GM21737 (cell line): ENCODE results near the gene ZNF407.

Experiments
- ATAC-seq: cut with Tn5 transposase; IDR thresholded peaks from one replicate; pipeline ENCODE4 v1.9.1; 2021; ENCODE audit warnings: mild to moderate bottlenecking, moderate library complexity; ENCODE audit not compliant: unreplicated experiment

Gene ZNF407

DNA sequence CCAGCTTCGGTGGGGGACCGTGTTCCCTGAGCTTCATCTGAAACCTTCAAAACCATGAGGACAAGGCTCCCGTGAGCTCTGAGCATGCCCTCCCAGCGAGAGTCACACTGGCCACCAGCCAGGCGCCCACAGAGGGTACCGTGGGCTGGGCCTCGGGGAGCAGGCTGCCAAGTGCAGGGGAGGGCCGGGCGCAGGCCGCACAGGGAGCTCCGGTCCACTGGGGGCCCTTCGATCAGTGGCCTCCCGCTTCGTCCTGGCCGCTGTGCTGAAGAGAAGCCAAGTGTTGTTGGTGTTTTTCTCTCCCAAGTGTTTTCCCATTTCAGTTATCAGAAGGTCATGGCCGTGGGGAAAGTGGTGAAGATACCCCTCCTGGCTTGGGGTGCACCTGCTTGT, 466.8 kb downstream of the ZNF407 start:
- ATAC-seq: no peak

DNA sequence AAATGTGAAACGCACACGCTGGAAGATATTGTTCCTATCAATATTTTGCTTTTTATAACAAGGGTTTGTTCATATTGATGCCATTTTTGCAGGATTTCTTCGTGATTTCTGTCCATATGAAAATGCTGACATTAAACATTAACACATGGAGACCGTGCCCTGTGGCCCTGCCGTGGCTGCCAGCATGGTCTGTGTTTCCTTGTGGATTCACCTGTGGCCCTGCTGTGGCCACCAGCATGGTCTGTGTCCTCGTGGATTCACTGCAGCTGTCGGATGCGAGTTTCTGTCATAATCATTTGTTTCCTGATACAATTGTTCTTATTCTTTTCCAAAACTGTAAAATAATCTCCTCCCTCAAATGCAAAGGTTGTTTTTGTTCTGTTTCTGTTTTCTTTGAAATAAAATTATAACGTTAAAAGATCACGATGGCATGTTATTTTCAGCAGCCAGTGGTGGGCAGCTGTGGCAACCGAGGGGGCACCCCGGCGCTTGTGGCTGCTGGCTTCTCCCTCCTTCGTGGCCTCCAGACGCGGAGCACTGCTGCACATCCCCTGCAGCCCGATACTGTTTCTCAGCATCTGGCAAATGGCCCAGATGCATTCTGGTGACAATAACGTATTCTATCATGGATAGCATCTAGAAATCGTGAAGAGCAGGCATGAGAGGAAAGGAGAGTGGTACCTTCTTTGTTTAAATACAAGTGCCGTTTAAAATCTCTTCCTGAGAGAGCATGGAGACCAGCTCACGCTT, 467.8 kb downstream of the ZNF407 start:
- ATAC-seq: no peak

DNA sequence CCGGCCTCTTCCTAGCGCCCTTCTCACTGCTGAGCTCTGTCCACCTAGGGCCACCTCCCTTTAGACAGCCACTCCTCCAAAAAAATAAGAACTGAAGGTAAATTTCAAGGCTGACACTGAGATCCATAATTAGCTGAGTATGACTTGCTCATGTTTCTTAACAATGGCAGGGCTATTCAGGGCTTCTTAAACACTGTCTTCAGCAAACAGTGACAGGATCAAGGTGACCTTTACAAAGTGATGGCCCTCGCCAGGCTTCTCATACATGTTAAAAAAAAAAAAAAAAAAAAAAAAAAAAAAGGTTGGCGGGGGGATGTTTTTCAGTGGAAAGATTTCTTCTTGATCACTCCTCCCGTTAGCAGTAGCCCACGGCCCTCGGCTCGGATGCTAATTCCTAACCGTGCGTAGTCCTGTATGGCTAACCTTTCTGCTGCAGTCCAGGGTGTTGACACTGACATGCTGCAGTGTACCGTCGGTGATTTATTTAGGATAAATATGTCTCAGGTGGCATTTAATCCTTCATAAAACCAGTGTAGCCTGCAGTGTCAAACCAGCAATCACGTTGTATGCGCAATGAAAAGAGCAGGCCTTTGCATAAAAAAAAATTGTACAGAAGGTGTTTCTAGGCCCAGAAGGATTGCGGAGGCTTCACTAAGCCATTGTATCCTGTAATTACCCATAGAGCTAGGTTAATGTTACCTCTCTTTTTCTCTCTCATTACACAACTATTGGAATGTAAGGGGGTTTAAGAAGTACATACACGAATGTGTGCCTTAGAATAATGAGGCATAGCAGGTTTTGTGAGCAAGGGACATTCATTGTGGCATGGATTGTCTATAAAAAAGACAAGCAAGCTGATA, 468.6 kb downstream of the ZNF407 start:
- no peak for ATAC-seq

DNA sequence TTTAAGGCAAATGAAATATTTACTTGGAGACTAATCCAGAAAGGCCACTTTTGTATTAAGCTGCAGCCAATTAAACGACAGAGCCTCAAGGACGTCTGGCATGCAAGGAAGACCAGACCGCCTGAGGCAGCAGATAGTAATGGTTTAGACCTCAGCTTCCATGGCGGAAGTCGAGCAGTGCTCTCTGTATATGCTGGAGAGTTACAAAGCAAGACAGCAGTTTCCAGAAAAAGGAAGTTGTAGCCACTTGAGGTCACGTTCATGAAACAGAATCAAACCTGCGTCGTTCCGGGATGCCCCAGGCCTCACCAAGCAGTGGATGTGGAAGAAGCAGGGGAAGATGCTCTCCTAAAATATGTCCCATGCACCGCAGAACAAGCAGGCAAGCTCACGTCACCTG, 469.3 kb downstream of the ZNF407 start:
- ATAC-seq: no peak

DNA sequence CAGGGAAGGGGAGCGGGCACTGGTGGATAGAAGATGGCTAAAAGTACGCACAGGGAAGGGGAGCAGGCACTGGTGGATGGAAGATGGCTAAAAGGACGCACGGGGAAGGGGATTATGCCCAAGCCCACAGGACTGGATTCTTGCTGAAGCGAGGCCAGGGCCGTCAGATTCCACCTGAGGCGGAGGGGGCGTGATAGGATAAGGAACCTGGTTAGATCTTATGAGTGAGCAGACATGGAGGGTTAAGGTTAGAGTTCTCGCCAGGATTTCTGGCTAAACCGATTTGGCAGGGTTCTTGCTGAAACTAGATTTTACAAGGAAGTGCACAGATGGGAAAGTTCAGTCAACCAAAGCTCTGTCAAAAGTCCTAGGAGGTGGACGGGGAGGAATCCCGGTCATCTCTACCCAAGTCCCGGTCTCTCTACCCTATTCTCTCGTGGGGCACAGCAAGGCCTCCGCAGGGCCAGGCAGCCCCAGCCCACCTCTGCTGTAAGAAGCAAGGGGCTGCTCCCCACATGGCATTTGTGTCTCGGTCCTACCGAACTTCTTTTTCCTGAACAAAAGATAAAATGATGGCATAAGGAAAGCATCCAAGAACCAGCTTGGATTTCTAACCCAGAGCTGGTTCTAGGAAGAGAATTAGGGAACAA, 470.5 kb downstream of the ZNF407 start:
- no peak for ATAC-seq

DNA sequence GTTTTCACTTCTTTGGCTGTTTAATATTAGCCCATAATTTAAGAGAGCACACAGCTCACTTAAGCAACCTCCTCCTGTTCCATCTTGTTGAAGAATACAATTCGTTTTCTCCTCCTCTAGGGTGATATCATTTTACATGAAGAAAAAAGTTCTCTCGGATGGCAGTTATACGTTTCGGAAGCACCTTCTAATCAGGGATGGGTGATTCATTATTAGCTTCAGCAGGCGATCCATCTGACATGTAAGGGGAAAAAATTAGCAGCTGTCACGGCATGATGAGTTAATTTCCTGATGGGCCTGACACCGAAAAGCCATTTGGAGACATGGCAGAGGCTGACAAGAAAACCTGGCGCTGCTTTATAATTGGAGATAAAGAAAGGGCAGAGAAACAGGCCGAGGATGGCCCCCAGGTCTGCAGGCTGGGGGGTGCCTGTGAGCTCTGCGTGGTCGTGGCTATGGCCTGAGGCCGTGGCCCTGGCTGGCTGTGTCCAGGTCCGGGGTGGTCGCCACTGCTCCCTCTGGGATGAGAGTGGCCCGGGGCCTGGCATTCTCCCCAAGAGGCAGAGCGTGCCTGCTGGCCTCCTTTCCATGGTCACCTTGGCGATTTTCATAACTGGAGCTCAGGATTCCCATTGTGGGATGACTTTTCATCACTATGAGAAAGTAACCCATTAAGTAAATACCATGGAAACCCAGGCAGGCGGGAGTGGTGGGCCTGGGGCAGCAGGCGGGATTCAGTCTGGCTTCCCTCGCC, 471.2 kb downstream of the ZNF407 start:
- no peak for ATAC-seq

DNA sequence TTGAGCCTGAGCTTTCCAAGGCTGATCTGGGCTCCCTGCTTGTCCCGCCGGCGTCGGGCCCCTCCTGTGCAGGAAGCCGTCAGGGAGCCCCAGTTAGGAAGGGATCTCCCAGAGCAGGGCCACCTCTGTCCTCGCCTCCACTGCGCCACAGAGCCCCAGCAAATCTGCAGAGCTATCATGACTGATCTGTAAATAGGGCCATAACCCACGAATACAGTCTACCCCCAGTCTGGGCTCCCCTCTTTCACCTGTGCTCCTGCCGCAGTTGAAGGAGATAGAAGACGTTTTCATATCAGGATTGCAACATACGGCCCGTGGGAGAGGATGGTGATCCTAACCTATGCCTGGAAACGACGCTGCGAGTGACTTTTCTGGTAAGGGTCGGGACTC, 472.6 kb downstream of the ZNF407 start:
- no peak for ATAC-seq

DNA sequence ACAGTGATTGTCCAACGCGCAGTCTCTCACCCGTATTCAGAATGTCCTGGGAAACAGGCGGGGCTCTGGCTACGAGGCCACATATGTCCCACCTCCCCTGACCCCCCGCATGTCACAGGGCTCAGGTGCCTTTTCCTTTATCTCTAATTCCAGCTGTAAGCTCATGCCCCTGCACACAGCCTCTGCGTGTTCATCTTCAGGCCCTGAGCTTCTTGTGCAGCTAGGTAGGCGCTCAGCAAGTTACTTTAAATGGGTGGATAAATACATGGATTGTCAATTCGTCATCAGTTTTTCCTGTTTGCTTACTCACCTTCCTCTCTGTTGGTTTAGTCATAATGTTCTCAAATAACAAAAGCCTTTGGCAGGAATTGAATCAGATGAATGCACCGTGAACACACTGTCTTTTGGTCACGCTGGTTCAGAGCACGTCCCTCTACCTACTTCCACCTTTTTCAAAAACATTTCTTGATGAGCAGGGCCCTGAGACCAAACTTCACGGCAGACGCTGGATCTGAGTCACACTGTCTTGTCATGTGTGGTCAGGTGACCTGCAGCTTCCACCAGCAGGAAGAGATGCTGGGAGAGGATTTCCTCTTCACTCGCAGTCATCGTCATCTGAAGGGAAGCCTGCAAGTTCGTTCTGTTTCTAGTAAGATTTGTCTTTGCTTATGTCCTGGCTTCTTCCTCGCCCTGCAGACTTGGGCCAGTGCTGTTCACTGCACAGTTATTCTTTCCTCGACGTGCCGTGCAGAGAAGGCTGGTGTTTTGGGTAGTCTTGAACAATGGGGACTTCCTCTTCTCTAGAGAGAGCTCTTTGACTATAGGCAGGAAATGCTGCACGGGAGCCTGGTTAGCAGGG, 473.2 kb downstream of the ZNF407 start:
- ATAC-seq: peak; percentile 82

DNA sequence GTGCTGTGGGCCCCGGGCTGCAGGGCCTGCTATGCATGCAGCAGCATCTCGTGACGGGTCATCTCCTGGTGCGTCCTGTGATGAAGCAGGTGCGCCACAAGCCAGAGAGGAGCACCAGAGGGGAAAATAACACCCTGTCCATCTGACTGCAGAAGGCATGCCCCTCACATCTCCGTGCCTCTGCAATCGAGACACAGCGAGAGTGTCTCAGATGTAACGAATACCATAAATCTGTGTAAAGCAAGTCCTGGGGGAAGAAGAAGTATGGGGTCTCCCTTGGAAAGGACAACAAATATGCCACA, 473.8 kb downstream of the ZNF407 start:
- ATAC-seq: no peak

DNA sequence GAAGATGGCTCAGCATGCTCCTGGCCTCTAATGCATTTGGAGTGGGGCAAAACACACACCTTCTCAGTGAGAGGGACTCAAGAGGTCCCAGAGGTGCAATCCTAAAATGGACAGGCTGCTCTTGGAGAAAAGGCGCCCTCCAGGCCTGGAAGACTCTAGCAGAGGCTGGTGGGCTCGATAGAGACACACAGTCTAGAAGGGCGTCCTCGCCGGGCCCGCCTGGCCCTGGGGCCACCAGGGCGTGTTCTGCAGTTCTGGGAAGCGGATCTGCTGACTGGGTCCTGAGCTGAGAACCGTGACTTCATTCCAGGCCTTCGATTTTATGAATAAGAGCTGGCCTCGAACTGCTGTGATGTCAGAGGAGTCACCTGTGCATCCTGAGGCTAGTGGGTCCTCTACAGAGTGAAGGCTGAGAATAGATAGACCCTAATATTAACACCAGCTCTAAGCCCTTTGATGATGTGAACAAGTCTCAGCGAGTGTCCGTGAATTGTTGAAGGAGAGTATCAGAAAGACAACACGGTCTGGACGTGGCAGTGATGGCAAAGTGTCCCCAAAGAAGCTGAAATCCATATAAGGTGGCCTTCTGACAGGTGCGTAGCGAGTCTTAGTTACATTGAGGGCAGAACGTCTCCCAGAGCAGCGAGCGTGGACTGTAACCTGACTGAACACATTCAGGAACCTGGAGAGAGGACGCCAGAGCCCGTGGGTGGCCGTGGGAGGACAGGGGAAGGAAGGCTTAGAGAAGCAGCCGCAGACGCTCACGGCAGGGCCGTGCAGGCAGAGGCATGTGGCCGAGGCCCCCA, 474.4 kb downstream of the ZNF407 start:
- no peak for ATAC-seq

DNA sequence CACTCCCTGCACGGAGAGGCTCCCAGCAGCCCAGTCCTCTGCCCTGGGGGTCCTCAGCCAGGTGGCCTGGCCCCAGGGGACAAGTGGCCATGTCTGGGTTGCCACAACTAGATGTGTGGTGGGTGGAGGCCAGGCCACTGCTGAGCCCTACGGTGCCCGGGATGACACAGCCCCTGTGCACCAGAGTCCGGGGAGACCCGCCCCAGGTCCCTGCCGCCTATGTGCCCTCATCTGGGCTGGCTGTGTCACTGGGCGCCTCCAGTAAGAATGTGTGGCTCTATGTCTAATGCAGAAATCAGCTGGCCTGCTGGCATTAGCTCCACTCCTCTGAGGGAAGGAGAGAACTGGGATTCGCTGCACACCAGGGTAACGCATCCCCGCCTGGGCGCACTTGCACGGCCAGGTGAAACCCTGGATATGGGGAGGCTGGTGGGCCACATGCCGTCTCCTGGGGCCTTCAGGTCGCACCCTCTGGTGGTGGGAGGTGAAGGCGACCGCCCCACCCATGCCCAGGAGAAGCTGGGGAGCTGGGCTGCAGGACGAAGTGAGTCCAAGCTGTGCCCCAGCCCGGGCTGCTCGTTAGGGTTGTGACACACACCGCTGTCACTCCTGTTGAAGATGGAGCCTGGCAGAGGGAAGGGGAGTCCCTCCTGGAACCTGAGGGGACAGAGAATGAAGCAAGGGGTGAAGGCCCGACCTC, 475.2 kb downstream of the ZNF407 start:
- ATAC-seq: no peak

DNA sequence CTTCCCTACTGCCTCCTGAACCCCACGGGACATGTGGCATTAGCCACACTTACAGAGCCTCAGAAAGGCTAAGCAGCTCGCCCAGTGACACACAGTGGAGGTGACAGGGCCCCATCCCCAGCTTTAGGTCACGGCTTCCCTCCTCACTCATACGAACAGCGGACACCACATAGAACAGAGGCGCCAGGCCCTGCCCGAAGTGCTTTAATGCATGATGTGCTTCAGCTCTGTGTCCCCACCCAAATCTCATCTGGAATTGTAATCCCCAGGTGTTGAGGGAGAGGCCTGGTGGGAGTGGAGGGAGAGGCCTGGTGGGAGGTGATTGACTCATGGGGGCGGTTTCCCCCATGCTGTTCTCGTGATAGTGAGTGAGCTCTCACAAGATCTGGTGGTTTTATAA, 476.0 kb downstream of the ZNF407 start:
- ATAC-seq: no peak

DNA sequence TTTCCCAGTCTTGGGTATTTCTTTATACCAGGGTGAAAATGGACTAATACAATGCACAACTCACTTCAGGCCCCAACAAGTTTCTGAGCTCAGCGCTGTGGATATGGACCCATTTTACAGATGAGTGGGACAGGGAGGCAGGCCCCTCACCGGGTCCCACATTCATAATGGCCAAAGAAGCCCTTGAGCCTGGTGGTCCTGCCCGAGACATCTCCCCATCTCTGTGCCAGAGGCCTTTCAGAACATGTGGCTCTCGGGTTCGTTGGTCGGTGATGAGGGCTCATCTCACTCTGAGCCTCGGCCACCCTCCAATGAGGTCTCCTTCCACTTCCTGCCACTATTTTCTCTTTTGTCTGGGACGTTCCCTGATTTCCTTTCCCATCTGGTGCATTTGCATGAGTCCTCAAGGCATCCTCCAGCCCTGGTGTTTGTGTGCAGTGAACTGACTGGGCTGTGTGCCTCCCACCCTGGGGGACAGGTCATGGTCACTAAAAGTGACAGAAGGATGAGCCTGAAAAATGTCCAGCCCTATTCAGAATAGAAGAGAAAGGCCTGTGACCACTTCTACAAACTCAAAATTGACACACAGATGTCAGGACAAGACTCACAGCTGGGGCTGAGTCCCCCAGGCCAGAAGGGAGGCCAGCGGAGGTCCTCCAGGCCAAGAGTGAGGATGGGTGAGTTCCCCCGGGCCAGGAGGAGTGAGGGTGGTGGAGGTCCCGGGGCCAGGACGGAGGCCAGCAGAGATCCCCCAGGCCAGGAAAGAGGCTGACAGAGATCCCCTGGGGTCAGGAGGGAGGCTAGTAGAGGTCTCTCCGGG, 476.7 kb downstream of the ZNF407 start:
- no peak for ATAC-seq

DNA sequence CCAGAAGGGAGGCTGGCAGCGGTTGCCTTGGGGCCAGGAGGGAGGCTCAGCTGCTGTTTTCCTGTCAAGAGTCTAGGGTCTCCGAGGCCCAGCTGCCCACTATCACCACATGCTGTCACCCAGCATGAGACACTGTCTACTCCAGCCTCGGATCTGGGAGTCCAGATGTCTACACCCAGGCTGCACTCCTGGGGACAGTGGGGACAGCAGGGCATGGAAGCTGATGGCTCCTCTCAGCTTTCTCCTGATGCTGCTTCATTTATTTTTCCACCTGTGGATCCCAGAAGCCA, 477.3 kb downstream of the ZNF407 start:
- no peak for ATAC-seq

DNA sequence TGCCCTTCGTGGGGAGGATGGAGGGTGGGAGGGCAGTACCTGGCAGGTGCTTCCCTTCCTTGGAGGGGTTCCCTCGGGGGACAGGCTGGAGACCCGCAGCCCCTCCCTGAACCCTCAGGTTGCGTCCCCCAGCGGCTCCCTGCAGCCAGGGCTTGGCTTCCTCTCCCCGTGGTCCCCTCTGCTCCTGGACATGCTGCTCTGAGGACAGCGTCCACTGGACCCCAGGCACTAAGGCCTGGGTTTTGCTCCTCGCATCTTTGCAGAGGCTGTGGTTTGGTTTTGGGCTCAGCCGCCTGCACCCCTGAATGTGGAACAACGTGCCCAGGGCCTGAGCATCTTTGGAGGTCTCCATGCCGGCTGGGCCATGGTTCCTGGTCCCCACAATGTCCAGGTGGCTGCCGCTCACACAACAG, 477.8 kb downstream of the ZNF407 start:
- no peak for ATAC-seq

DNA sequence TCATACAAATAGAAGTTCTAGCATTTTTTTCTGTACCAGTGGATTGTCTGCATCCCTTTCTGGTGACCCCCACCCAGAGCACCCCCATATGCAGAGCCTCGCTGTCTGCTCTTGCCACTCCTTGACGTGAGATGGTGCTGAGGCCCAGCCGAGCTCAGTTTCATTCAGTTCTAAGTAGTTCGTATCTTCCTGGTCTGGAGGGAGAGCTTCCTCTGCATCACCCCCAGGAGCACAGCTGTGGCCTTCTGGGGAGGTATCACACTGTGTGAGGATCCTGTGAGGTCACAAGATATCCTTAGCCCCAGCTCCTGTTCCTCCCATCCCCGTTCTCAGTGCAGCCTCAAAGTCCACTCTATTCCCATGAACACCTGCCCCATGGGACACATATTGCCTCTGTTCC, 478.6 kb downstream of the ZNF407 start:
- no peak for ATAC-seq

DNA sequence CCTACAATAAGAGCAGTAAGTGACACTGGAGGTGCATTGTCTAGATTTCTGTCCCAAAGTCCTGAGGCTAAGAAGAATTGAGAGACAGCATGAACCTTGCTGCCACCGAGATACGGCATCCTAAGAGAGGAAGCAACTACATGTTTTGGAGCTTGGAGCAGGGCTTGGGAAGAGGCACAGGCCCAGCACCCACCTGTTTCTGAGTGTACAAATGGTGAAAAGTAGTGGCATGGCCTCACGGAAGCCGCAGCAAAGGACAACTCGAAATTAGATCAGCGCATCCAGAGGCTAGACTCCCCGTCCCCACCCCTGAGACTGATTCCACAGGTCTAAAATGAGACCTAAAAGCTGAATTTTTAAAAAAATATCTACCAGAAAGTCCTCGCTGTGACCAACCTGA, 483.8 kb downstream of the ZNF407 start:
- no peak for ATAC-seq

DNA sequence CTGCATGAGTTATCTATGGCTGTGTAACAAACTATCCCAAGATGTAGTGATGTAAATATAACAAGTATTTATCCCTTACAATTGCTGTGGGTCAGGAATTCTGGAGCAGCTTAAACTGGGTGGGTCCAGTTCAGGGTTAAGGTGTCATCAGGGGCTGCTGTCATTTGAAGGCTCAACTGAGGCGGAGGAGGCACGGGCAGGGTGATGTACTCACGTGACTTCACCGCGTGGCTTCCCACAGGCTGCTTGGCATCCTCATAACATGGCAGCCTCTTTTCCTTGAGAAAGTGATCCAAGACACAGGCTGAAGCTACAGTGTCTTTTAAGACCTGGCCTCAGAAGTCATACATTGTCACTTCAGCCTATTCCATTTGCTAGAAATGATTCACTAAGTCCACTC, 485.5 kb downstream of the ZNF407 start:
- no peak for ATAC-seq
